Mesodermal cell (in vitro differentiated cells): ENCODE results near the gene GPRIN1. TPM values are rescaled to one million over a fixed set of nuclear protein-coding genes. Genes with fewer than 3 reads are reported as not detected.
A peak's percentile ranks its signal among the peaks of the same experiment; 100 is the strongest.

Experiments
- H3K27ac ChIP-seq: 2 replicates; pipeline ENCODE4 v1.7.0; 2013; ENCODE audit warnings: mild to moderate bottlenecking, low read depth, low read length, moderate library complexity; ENCODE audit not compliant: severe bottlenecking
- H3K36me3 ChIP-seq: 2 replicates; pipeline ENCODE4 v1.7.1; 2013; ENCODE audit warnings: mild to moderate bottlenecking, low read length, moderate library complexity; ENCODE audit not compliant: control insufficient read depth, insufficient read depth
- H3K4me1 ChIP-seq: one replicate; pipeline ENCODE4 v1.7.1; 2013; ENCODE audit warnings: mild to moderate bottlenecking, low read length; ENCODE audit not compliant: insufficient read depth, control insufficient read depth, poor library complexity, severe bottlenecking
- H3K4me3 ChIP-seq: 2 replicates; pipeline ENCODE4 v1.7.0; 2013; ENCODE audit warnings: low read length, control low read depth, mild to moderate bottlenecking; ENCODE audit not compliant: insufficient read depth, poor library complexity, severe bottlenecking; ENCODE audit errors: extremely low read depth
- H3K9me3 ChIP-seq: 2 replicates; pipeline ENCODE4 v1.7.1; 2013; ENCODE audit warnings: mild to moderate bottlenecking, low read length, moderate library complexity; ENCODE audit not compliant: control insufficient read depth
- WGBS, 2 experiments: methylation state at CpG; one replicate each; pipeline ENCODE4 v1.1.5; 2013; ENCODE audit warnings: missing lambda C conversion rate in 2 of 2; ENCODE audit not compliant: insufficient coverage in 2 of 2; 5-methylcytosine and 5-hydroxymethylcytosine counted together
- polyA plus RNA-seq, 2 experiments: library from polyadenylated mRNA; stranded (reverse); fragments of 50-300 nt; gene quantifications; one replicate each; pipeline ENCODE4 v1.2.3, GENCODE V29; 2013

The GPRIN1 gene
- polyA plus RNA-seq (2013, experiment 1 of 2), result 2.4 TPM
- 1.6 TPM for polyA plus RNA-seq (2013, experiment 2 of 2)

- peak within 1 kb of the TSS; percentile 44 for H3K4me3 ChIP-seq
- no peak within 1 kb of the TSS for H3K27ac ChIP-seq
- H3K4me1 ChIP-seq, result peaks cover 16% of the 10 kb centered on the region
- no peaks in the 10 kb centered on the region for H3K9me3 ChIP-seq
- 1% methylated on average over 47 to 72 of the region's 101 CpGs for WGBS, 2 experiments
- H3K36me3 ChIP-seq, result no peaks in the 10 kb centered on the region
Observed at GRCh38 chr5:176609724-176610434, at the start of gene GPRIN1. TSS of gene GPRIN1 (minus strand) at chr5:176610156. CDS start at chr5:176599834, 10,322 bp downstream.

- no peaks in the 10 kb centered on the region for H3K4me1 ChIP-seq
- WGBS, 2 experiments, result 80 to 86% methylated on average over 3 to 6 of the region's 7 CpGs
- peaks cover 10% of the 10 kb centered on the region for H3K36me3 ChIP-seq
- no peaks in the 10 kb centered on the region for H3K9me3 ChIP-seq
- H3K4me3 ChIP-seq, result no peak overlapping the region
- no peak overlapping the region for H3K27ac ChIP-seq
Observed at GRCh38 chr5:176659512-176659839, 49.5 kb upstream of the GPRIN1 start.

- Histone ChIP-seq H3K4me3 (no peak overlapping the region), H3K9me3 (no peaks in the 10 kb centered on the region), H3K4me1 (no peaks in the 10 kb centered on the region), H3K27ac (no peak overlapping the region), H3K36me3 (peaks cover 10% of the 10 kb centered on the region)
- WGBS, 2 experiments, result 88 to 89% methylated on average over 5 to 9 of the region's 11 CpGs
Observed at GRCh38 chr5:176658817-176659511, 49.0 kb upstream of the GPRIN1 start.

GRCh38 chr5:176658007-176658599 lies 48.1 kb upstream of the GPRIN1 start:
- WGBS, 2 experiments, result 66 to 68% methylated on average over 9 of the region's 14 CpGs
- H3K27ac ChIP-seq, result no peak overlapping the region
- H3K4me1 ChIP-seq, result no peaks in the 10 kb centered on the region
- no peak overlapping the region for H3K4me3 ChIP-seq
- H3K36me3 ChIP-seq, result peaks cover 11% of the 10 kb centered on the region
- no peaks in the 10 kb centered on the region for H3K9me3 ChIP-seq

GRCh38 chr5:176656467-176656990 lies 46.6 kb upstream of the GPRIN1 start:
- peaks cover 23% of the 10 kb centered on the region for H3K36me3 ChIP-seq

GRCh38 chr5:176654856-176655255 lies 44.9 kb upstream of the GPRIN1 start:
- H3K27ac ChIP-seq, result no peak overlapping the region
- WGBS, 2 experiments, result 79 to 80% methylated on average over 7 of the region's 14 CpGs
- no peak overlapping the region for H3K4me3 ChIP-seq
- H3K36me3 ChIP-seq, result peaks cover 23% of the 10 kb centered on the region
- no peaks in the 10 kb centered on the region for H3K4me1 ChIP-seq
- H3K9me3 ChIP-seq, result no peaks in the 10 kb centered on the region

More at GRCh38 chr5:176656467-176656990, 46.6 kb upstream of the GPRIN1 start:
- Histone ChIP-seq H3K9me3 (no peaks in the 10 kb centered on the region), H3K4me3 (no peak overlapping the region), H3K4me1 (no peaks in the 10 kb centered on the region), H3K27ac (no peak overlapping the region)
- 89 to 98% methylated on average over 10 to 13 of the region's 13 CpGs for WGBS, 2 experiments

GRCh38 chr5:176653401-176654385 lies 43.7 kb upstream of the GPRIN1 start:
- 93 to 96% methylated on average over 15 to 18 of the region's 18 CpGs for WGBS, 2 experiments
- peaks cover 23% of the 10 kb centered on the region for H3K36me3 ChIP-seq
- no peaks in the 10 kb centered on the region for H3K9me3 ChIP-seq
- H3K4me3 ChIP-seq, result no peak overlapping the region
- peaks cover under 1% of the 10 kb centered on the region for H3K4me1 ChIP-seq
- H3K27ac ChIP-seq, result no peak overlapping the region

- Histone ChIP-seq H3K4me1 (peaks cover 9% of the 10 kb centered on the region), H3K4me3 (no peak overlapping the region), H3K9me3 (no peaks in the 10 kb centered on the region), H3K27ac (no peak overlapping the region), H3K36me3 (peaks cover 18% of the 10 kb centered on the region)
- 80 to 86% methylated on average over 7 to 8 of the region's 8 CpGs for WGBS, 2 experiments
Observed at GRCh38 chr5:176652136-176652535, 42.2 kb upstream of the GPRIN1 start.

GRCh38 chr5:176651472-176651980 lies 41.6 kb upstream of the GPRIN1 start:
- peaks cover 9% of the 10 kb centered on the region for H3K4me1 ChIP-seq
- no peaks in the 10 kb centered on the region for H3K9me3 ChIP-seq

More at GRCh38 chr5:176651472-176651980, 41.6 kb upstream of the GPRIN1 start:
- no peak overlapping the region for H3K27ac ChIP-seq
- H3K36me3 ChIP-seq, result peaks cover 13% of the 10 kb centered on the region
- no peak overlapping the region for H3K4me3 ChIP-seq
- WGBS, 2 experiments, result 83 to 89% methylated on average over 6 to 11 of the region's 17 CpGs
